ENCODE results near the gene NAPB. TPM values are rescaled to one million over a fixed set of nuclear protein-coding genes. Genes with fewer than 3 reads are reported as not detected.

The NAPB gene
- total RNA-seq, 4 donors from 2014 or later, result 9.0 to 23.6 (median 16.9) TPM

GRCh38 chr20:23404196-23404595 is 17.1 kb downstream of the NAPB start:
- intact Hi-C loops (cut with DNase I; ENCODE audit: low total_unique reads), result no loop called here
- TF ChIP-seq CTCF (IDR thresholded peaks at IDR 0.05) (no peak), POLR2A (IDR thresholded peaks at IDR 0.05) (no peak)
- DNase-seq, result no peak
- no peaks in the 10 kb centered on the region for H3K9me3 ChIP-seq
- H3K4me1 ChIP-seq, result no peaks in the 10 kb centered on the region
- H3K4me3 ChIP-seq, result no peak overlapping the region
- no peaks in the 10 kb centered on the region for H3K27me3 ChIP-seq
- no peaks in the 10 kb centered on the region for H3K36me3 ChIP-seq
- no peak overlapping the region for H3K27ac ChIP-seq

- H3K9me3 ChIP-seq, result no peaks in the 10 kb centered on the region
- H3K27me3 ChIP-seq, result no peaks in the 10 kb centered on the region
- H3K4me1 ChIP-seq, result no peaks in the 10 kb centered on the region
- H3K4me3 ChIP-seq, result no peak overlapping the region
- no peak overlapping the region for H3K27ac ChIP-seq
- no peaks in the 10 kb centered on the region for H3K36me3 ChIP-seq
- no peak for DNase-seq
- TF ChIP-seq POLR2A (IDR thresholded peaks at IDR 0.05) (no peak), CTCF (IDR thresholded peaks at IDR 0.05) (no peak)
- intact Hi-C loops (cut with DNase I; ENCODE audit: low total_unique reads), result no loop called here
Measured at GRCh38 chr20:23403751-23404150, 17.5 kb downstream of the NAPB start.

- TF ChIP-seq POLR2A (IDR thresholded peaks at IDR 0.05), result no peak
- no peak for TF ChIP-seq CTCF (IDR thresholded peaks at IDR 0.05)
- Histone ChIP-seq H3K4me3 (no peak overlapping the region), H3K4me1 (no peaks in the 10 kb centered on the region), H3K9me3 (no peaks in the 10 kb centered on the region), H3K27me3 (no peaks in the 10 kb centered on the region), H3K36me3 (no peaks in the 10 kb centered on the region), H3K27ac (no peak overlapping the region)
- DNase-seq, result no peak
- intact Hi-C loops (cut with DNase I; ENCODE audit: low total_unique reads), result no loop called here
Measured at GRCh38 chr20:23401051-23401450, 20.2 kb downstream of the NAPB start.

GRCh38 chr20:23399568-23400241 is 21.6 kb downstream of the NAPB start:
- Histone ChIP-seq H3K9me3 (no peaks in the 10 kb centered on the region), H3K36me3 (no peaks in the 10 kb centered on the region), H3K27me3 (no peaks in the 10 kb centered on the region), H3K27ac (no peak overlapping the region), H3K4me3 (no peak overlapping the region), H3K4me1 (no peaks in the 10 kb centered on the region)
- no peak for TF ChIP-seq CTCF (IDR thresholded peaks at IDR 0.05)
- TF ChIP-seq POLR2A (IDR thresholded peaks at IDR 0.05), result no peak
- intact Hi-C loops (cut with DNase I; ENCODE audit: low total_unique reads), result no loop called here
- no peak for DNase-seq

GRCh38 chr20:23397961-23398360 is 23.3 kb downstream of the NAPB start:
- TF ChIP-seq POLR2A (IDR thresholded peaks at IDR 0.05) (no peak), CTCF (IDR thresholded peaks at IDR 0.05) (no peak)
- intact Hi-C loops (cut with DNase I; ENCODE audit: low total_unique reads), result no loop called here
- Histone ChIP-seq H3K36me3 (no peaks in the 10 kb centered on the region), H3K27ac (no peak overlapping the region), H3K4me3 (no peak overlapping the region), H3K27me3 (no peaks in the 10 kb centered on the region), H3K9me3 (no peaks in the 10 kb centered on the region), H3K4me1 (no peaks in the 10 kb centered on the region)
- DNase-seq, result no peak

Data from uterus (tissue), 4 donors.